Midbrain (tissue), 1 donor: ENCODE data around the gene ERBB4.
"Not testable (repeated sequence)": the region's sequence is repeated elsewhere in the genome, so short reads cannot be mapped to it uniquely, and the experiment has no call there.

Experiments
- DNase-seq: peaks from one replicate; lab custom pipeline; 2025; lab: John Stamatoyannopoulos, UW

Gene ERBB4

DNA sequence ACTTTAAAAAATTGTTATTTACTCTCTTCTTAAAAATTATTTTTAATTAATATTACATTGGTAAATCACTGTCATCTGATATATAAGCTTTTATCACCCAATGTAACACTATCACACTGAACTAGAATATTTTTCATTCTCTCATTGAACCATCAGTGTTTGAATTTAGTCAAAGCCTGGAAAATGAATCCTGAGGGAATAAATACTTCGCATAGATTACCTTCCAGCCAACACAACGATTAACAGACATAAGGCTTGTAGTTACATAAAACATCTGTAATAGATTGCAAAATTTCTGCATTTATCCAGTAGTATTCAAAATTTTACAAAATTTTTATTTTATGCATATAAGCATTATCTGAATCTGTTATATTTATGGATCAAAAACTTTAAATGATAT lies 314.9 kb downstream of the ERBB4 start:
- no peak for DNase-seq

DNA sequence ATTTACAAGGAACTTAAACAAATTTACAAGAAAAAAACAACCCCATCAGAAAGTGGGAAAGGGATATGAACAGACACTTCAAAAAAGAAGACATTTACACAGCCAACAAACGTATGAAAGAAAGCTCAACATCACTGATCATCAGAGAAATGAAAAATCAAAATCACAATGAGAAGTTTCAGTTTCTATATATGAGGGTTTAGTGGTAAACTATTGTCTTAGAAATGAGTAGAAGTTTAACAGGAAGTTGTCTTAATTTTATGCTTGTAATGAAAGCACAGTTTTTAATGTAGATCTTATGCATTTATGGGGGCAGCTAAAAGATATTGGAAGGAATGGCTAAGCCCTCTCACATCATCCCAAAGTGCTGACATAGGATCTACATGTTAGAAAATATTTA lies 325.4 kb downstream of the ERBB4 start:
- no peak for DNase-seq

DNA sequence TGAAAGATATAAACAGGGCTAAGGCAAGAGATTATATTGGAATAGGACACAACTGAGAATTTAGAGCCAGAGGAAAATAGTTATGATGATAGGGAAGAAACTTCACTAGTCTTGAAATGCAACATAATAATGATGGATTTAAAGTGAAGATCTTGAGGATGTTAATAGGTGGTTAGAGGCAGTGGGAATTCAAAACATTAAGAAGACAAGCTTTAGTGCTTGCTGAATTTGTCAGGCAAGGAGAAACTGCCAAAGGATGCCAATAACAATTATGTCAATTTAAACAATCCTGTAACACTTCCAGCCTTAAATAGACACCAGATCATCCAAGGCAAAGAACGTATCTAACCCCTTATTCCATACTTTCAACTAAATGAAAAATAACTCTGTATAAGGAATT lies 330.1 kb downstream of the ERBB4 start:
- DNase-seq: no peak

DNA sequence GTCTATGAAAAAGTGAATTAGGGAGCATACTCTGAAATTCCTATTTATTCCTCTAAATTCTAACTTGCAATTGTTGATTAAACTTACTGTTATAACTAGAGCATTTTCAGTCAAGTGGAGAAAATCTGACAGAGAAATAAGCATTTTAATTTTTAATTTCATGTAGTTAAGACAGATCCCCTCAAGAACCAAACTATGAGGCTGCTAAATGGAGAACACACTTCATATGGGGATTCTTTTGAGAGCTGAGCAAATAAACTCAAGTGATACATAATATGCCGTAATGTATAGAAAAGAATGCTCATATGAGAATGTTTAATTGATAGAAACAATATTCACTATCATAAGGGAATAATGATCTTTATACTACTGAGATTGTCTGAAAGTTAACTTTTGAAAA lies 340.8 kb downstream of the ERBB4 start:
- DNase-seq: no peak

DNA sequence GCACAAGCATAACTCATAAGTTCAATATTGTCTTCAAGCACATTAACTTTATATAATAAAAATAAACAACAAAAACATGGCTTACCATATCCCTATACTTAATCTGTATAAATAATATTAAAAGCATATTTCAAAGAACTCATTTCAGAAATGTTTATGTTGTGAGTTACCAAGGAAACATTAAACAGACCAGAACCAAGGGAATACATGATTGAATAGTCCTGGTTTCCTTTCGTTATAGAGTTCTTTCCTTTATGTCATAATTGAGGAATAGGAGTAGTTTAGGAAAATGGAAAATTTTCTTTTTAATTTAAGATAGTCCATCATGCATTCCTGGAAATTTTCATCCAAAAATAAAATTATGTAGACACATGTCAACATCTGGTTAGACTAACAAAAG lies 343.0 kb downstream of the ERBB4 start:
- no peak for DNase-seq

DNA sequence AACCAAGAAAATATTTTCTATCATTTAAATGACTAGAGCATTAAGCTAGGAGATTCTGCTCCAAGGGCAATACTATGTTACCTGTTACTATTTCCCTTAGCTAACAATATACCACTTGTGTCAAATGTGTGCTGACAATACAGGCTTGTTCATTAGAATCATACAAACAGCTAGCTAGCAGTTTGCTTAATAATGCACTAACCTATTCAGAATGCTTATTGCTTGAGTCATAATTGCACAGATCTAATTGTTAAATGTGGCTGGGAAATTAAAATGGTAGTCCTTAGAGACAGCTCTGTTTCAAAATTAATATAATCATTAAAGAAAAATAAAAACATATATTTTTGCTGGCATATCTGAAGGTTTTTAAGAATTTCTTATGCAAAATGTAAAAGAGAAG lies 344.2 kb downstream of the ERBB4 start:
- DNase-seq: no peak

DNA sequence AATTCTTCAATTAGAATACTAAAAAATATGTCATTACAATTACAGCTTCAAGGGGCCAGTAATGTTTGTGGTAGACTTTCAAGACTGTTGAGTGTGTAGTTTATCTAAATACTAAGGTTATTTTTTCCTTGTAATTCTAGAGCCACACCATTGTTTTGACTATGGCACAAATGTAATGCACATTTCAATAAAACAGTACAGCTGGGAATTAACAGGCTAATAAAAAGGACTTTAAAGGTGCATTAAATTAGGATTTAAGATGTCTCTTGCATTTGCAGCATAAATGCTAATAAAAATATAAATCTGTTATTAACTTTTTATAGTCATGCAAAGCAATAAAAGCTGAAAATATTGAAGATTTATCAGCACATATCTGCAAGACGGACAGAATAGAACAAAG lies 344.8 kb downstream of the ERBB4 start:
- no peak for DNase-seq

DNA sequence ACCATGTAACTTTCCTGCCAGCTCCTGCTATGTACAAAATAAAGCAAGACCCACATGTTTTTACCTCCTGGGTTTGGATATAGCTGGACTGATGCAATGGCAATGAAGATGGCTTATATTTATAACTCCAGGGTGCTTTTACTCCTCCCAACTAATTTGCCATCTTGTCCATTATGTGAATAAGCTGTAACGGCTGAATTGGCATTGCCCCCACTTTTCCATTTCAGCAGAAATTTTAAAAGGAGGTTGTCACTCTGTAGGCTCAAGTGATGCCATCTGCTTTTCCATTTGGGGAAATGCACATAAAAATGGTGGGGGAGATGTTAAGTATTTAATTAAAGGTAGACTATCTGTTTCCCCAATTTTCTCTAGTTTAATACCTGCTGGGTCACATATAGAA lies 345.5 kb downstream of the ERBB4 start:
- DNase-seq: no peak

DNA sequence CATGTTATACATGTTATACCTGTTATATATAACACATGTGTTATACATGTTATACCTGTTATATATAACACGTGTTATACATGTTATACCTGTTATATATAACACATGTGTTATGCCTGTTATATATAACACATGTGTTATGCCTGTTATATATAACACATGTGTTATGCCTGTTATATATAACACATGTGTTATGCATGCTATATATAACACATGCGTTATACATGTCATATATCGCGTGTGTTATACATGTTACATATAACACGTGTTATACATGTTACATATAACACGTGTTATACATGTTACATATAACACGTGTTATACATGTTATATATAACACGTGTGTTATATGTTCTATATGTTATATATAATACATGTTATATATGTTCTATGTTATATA lies 347.2 kb downstream of the ERBB4 start:
- not testable (repeated sequence) for DNase-seq

DNA sequence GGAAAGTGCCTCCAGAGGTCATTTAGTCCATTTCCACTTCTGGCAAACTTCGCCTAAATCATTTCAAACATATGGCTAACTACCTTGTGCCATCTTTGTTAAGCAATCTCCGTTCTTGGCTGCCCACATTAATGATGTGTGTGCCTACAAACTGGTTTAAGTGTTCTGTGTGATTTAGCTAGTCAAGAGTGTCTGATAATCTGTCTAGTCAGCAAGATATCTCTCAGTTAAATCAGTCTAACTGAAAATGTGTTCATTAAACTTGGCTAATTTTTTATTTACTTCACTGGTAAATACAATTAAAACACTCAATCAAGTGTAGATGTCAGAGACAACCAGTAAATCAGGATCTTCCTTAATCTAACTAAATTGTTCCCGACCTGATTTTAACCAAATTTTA lies 352.4 kb downstream of the ERBB4 start:
- DNase-seq: no peak

DNA sequence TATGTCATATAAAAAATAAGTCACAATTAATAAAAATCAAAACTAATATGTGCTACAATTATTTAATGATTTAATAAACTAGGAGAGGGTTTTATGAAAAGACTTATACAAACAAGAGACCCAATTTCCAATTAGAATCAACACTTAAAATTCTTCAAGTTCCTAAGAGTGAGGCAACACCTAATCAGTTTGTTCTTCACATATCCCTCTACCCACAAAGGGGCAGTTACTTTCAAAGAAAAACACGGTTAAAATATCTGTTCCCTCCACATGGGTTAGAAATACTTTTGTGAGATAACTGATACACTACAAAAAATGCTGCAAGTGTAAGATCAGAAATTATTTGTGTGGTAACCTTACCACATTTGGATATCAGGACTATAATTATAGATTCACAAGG lies 357.0 kb downstream of the ERBB4 start:
- DNase-seq: no peak

DNA sequence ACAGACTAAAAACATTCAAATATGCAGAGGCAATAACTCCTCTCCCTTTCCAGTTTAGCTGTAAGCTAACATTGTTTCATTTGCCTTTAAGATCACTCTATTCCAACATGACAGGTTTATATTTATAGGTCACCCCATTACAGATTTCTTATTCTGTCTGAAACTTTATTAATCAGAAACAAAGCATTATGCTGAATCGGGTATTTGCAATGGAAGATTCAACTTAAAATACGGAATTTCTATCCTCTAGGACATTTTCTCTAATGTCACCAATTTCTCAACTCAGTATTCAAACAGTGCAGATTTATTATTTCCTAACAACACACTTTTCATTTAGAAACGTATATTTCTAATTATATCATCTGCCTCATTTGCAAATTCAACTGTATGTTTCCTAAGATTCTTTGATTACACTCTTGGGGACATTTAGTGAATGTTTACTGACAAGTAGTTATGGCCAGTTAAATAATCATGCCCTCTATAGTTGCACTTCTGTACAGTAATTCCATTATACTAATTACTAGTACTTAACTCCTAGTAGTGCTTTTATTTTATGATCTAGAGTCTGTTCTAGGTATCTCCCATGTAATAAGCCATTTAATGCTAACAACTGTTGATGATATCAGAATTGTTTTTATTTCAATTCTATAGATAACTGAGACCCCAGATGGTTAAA lies 358.1 kb downstream of the ERBB4 start:
- no peak for DNase-seq

DNA sequence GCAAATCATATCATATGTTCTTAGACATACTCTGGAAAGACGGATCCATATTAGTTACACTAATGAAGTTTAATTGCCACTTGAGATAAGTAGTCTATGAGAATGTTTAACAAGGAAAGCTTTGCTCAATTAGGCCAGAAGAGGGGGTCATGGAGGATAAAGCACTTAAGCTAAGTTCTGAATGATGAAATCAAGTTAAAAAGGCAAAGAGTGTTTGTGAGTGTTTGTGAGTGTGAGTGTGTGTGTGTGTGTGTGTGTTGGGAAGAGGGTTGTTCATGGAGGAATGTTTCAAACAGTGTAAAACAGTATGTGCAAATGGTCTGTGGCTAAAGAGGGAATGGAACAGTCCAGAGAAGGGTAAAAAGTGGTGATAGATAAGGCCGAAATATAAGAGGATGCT lies 360.9 kb downstream of the ERBB4 start:
- no peak for DNase-seq

DNA sequence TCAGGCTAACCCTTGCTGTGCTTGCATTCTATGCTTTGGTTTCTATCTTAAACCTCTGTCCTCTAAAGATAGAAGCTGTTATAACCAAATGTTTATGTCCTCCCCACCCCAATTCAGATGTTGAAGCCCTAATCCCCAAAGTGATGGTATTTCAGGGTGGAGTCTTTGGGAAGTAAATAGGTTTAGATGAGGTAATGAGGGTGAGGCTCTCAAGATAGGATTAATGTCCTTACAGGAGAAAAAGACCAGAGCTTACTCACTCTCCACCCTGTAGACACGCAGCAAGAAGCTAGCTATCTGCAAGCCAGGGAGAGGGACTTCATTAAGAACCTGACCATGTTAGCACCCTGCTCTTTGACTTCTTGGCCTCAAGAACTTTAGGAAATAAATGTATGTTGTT lies 362.5 kb downstream of the ERBB4 start:
- no peak for DNase-seq

DNA sequence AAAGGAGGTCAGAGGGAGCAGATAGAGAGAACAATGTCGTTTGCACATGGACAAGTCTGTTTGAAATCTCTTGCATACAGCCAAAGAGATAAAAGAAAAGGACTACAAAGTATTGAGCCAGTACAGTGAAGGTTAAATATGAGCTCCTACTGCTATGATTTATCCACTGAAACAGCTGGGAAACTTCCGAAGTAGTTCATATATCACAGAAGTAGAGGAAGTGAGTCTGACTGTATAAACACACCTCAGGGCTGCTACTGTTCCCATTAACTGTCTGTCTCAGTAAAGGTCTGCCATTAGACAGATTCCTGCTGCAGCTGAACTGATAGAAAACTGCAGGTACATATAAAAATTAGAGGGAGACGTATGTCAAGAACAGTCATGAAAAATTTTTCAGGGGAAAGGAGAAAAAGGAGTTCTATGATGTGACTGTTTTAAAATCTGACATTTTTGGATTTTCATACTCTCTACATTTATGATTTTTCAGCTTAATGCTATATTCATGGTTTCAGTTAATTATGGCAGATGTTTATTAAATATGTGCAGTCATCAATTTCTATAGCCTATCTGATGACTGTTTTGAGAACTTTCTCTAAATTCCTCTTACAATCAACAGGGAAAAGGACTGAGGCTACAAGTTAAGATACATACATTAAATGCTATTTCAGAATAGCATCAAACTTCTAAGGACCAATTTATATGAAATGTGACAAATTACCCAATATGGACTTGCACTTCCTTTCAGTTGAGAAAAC lies 364.7 kb downstream of the ERBB4 start:
- DNase-seq: no peak

DNA sequence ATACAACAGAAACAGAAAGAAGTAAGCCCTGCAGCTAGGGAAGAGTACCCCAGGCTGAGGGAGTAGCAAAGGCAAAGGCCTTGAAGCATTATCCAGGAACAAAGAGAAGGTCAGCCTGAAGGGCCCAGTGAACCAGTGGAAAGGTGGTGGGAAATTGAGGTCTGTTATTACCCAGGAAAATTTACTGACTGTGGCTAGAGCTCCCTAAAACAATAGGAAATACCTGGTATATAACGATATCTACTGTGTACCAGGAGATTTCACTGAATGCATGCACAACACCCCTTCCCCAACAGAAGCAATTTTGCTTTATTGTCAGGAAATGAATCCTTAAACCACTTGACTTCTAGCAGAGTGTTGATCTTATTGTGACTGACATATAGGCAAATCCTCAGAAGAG lies 365.3 kb downstream of the ERBB4 start:
- DNase-seq: no peak

DNA sequence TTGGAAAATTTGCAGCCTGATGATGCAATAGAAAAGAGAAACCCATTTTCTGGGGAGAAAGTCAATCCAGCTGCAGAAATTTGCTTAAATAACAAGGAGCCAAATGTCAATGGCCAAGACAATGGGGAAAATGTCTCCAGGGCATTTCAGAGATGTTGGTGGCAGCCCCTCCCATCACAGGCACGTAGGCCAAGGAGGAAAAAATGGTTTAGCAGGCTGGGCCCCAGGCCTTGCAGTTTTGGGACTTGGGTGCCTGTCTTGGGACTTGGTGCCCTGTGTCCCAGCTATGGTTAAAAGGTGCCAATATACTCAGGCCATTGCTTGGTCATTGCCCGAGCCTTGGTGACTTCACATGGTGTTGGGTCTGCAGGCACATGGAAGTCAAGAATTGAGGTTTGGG lies 368.2 kb downstream of the ERBB4 start:
- no peak for DNase-seq

DNA sequence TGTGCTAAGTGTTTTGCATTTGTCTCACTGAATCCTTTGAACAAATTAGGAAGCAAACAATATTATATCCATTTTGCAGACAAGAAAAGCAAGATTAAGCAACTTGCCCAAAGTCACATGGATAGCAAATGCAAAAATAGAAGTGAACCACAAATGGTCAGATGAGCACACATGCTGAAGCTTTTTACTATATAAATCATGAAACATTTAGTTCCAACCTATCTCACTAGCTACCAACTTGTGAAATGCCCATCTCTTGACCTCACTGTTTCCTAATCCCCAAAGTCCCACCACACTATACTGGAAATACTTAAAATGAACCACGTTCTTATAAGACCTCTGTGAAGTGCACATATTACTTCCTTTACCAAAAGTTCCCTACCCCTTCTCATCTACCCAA lies 380.5 kb downstream of the ERBB4 start:
- no peak for DNase-seq

DNA sequence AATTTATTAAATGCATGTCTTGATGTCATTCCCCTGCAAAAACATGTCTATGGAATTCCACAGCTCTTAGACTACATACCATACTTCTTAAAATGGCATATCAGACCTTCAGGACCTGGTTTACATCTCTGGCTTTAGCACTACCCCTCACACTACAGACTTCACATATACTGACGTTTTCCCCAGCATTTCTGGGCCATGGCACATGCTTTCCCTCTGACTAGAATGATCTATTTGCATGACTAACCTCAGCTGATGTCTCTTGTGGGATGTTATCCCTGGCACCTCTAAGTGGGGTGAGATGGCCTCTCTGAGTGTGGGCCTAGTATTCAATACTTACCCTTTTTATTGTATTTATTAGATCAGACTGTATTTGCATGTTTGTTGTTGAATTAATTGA lies 381.6 kb downstream of the ERBB4 start:
- no peak for DNase-seq

DNA sequence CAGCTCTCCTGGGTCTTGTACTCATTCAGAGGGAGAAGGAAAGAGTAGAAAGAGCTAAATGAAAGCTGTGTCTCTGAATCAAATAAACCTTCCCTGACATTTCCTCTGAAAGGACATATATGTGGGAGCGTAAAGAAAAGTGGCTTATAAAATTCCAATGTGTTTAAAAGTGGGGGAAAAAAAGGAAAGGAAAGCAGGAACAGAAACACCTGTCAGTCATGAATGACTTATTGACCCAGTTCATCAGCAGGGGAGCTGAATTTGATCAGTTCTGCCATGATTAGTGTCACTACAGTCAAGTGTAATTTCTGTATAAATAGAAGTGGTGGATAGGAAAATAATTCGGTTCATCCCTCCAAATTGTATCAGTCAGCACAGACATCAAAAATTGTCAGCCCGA lies 382.5 kb downstream of the ERBB4 start:
- DNase-seq: no peak

DNA sequence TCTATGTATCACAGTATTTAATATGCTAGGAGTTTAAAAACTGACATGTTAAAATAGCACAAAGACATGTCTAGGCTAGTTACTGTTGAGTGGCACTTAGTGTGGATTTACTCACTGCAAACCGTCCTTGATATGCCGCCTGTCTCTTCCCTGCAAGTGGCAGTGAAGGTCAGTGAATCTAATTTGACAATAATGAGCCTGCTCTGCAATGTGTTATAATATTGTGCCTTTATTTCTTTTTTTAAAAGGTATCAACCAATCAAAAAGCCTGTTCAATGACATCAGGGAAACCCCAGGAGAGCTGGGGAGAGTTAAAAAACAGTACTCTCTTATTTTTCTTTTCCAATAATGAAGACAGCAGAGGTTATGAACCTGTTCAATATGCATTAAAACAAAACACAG lies 384.1 kb downstream of the ERBB4 start:
- no peak for DNase-seq

DNA sequence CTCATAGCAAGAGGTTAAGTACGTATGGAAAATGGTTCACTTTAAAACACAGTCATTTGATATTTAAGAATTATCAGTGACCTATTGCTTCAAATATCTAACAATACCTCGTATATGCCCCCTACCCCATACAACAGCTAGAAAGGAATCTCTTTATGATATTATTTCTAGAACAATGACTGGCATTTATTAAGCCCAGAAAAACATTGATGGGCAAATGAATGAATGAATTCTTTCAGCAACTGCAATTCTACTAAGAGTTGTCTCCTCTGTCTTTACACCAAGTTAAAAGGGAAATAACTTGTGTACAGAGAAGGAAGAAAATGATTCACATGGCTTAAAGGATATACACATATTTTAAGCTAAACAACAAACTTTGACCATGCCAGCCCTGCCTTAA lies 384.7 kb downstream of the ERBB4 start:
- no peak for DNase-seq

DNA sequence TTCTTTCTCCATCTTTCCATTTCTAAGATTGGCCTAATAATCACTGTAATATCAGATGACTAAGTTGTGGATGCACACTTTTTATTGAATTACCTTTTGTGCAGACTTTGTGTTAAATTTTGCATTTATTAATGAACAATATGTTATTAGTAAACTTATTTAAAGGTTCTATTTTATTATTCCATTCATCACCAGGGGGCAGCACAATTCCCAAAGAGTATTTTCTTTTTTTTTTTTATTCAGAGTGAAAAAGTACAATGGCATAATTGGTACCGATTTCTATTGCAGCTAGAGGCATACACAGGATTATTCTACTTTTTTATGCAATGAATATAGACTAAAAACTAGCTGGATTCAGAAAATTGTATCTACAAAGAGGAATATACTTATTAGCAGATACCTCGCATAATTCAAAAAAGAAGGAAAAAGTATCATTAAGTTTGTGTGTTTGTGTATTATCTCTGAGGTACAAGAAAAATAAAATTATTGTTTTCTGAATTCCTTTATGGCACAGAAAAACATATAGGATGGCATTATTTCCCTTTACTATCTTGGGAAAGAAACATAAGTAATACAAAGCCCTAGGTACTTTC lies 390.6 kb downstream of the ERBB4 start:
- DNase-seq: peak; percentile 2

DNA sequence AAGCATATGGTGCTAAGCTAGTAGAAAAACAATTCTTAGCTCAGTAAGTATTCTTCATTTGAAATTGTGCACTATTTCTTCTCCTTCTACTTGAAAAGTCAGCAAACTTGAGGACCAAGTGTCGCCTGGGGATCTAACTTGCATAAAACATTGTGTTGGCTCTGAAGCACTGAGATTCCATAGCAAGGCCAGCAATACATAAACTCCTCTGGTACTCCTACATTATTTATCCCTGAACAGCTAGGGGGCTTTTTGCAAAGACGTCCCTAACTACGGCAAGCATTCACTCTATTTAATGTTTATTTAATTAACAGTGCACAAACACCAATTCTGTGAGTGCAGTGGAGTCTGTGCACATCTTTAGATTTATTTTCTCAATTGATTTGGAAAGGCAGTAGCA lies 392.2 kb downstream of the ERBB4 start:
- DNase-seq: no peak
